HG02884 (cell line): Measurements from ENCODE around the gene TULP4.
"Not testable (repeated sequence)": the region's sequence is repeated elsewhere in the genome, so short reads cannot be mapped to it uniquely, and the experiment has no call there.

Source experiments
- ATAC-seq: cut with Tn5 transposase; IDR thresholded peaks from one replicate; pipeline ENCODE4 v1.9.1; 2021; ENCODE audit warnings: mild to moderate bottlenecking, moderate library complexity; ENCODE audit not compliant: unreplicated experiment

The TULP4 gene

DNA sequence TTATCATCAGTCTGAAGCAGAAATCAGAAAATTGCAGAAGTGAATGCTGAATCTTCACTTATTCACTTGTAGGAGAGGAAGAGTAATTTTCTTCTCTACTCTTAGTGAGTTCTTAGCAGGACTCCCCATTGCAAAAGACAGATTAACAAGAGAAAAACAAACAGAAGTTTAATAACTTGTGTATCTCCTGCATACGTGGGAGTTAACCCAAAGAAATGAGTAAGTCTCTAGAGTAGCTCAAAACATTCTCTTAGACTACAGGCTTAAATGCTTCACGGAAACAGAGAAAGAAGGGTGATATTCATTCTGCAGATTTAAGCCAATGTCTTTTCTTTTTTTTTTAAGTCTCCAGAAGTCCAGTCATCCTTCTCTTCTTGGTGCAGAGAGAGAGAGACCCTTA lies 149.7 kb downstream of the TULP4 start:
- no peak for ATAC-seq

DNA sequence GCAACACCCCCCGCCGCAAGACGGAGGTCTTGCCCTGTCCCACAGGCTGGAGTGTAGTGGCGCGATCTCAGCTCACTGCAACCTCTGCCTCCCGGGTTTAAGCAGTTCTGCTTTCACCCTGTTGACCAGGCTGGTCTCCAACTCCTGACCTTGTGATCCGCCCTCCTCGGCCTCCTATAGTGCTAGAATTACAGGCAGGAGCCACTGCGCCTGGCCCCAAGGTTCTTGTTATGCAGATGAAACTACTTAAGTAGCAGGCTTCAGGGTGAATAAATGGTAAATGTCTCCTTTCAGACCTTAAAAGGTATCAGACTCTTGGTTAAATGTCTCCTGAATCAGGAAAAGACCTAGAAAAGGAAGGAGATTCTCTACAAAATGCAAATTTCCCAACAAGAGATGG lies 152.2 kb downstream of the TULP4 start:
- no peak for ATAC-seq

- ATAC-seq = no peak
Observed at GRCh38 chr6:158465257-158465656, 153.0 kb downstream of the TULP4 start.

GRCh38 chr6:158465747-158466146 lies 153.5 kb downstream of the TULP4 start:
- ATAC-seq = no peak

DNA sequence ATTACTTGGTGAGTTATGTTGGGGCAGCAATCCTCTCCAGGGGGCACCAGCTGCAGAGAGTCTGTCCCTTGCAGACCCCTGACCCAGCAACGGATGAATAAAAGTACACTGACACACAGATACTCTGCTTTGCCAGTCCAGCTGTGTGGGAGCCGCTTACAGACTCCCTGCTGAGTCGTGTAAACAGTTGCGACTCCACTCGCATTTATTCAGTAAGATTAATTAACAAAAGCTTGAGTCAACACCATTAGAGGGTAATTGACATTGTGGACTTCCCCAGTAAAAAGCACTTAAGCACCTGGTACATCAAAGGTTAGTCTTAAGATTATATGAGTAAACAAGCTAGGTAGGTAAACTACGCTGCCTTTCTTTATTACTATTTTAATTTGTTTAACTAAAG lies 155.7 kb downstream of the TULP4 start:
- ATAC-seq = no peak

- ATAC-seq = no peak
Observed at GRCh38 chr6:158468666-158469065, 156.4 kb downstream of the TULP4 start.

- ATAC-seq = not testable (repeated sequence)
Observed at GRCh38 chr6:158470023-158470422, 157.8 kb downstream of the TULP4 start.

DNA sequence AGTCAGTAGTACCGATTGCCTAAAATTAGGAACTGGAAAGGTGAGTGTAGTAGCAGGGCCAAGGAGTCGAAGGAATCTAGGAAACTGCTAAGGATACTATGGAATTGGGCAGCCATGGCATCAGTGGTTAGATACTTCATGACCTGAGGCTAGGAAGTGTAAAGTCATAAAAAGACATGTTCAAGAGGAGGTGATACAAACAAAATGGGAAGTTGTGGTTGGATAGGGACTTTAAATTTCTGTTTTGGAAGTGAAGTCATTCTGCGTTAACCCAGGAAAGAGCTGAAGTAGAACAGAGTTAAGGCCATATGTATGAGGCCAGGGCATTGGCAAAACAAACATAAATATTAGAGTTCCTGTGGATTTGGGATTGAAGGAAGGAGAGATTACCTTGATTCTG lies 159.1 kb downstream of the TULP4 start:
- ATAC-seq = no peak

- no peak for ATAC-seq
Observed at GRCh38 chr6:158472447-158472846, 160.2 kb downstream of the TULP4 start.

DNA sequence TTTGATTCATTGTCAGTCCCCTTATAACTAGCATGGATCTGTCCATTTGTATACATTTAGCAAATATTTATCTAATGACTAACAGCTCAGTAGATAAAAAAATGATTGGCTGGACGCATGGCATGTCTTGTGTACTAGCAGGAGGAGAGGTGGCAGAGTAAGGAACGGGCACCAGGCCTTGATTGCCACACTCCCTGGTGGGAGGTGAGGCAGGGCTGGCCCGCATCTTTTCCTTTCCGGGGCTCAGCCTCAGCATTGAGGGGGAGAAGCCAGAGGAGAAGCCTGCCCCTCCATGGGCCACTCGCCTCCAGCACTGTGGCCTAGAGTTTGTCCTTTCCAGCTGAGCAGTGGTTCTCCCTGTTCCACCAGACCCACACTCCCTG lies 162.7 kb downstream of the TULP4 start:
- no peak for ATAC-seq

GRCh38 chr6:158475344-158476302 lies 163.4 kb downstream of the TULP4 start:
- peak; percentile 88 for ATAC-seq

- ATAC-seq = no peak
Observed at GRCh38 chr6:158476389-158476788, 164.1 kb downstream of the TULP4 start.

GRCh38 chr6:158477722-158478121 lies 165.5 kb downstream of the TULP4 start:
- not testable (repeated sequence) for ATAC-seq

GRCh38 chr6:158480989-158481388 lies 168.7 kb downstream of the TULP4 start:
- no peak for ATAC-seq

- ATAC-seq = no peak
Observed at GRCh38 chr6:158481690-158482473, 169.6 kb downstream of the TULP4 start.

DNA sequence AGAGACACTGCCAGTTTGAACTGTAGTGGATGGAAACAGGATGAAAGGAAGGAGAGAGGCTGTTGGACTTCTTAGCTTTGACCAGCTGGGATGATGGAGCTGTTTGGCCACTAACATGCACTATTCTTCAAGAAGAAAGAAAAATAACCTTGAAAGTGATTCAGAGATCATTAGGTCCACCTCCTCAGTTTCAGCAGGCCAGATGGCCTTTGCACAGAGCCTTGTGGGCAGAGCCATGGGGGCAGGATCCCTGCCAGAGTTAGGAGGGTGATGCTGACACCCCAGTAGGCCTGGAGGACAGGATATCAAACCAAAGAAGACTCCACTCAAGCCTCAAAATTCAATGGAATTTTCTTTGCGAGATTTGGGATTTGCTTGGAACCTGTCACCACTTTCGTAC lies 173.2 kb downstream of the TULP4 start:
- ATAC-seq = no peak

DNA sequence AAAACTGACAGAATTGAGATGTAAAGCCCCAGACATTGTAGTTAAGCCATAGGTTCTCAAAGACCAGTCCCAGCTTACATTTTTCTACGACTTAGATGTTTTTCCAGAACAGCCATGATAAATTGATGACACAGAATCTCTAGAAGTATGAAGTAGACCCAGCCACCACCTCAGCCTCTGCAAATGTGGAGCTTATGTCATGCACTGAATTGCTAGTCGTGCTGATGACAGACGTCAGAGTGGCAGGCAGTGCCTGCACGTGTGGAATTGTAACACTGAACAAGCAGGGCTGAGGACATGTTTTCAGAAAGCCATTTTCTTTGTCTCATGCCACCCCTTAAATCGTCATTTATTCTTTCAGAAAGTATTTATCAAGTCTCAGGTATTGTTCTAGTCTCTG lies 175.2 kb downstream of the TULP4 start:
- no peak for ATAC-seq

- ATAC-seq = no peak
Observed at GRCh38 chr6:158488065-158488464, 175.8 kb downstream of the TULP4 start.

GRCh38 chr6:158489441-158489840 lies 177.2 kb downstream of the TULP4 start:
- no peak for ATAC-seq

GRCh38 chr6:158492881-158493280 lies 180.6 kb downstream of the TULP4 start:
- ATAC-seq = no peak

- no peak for ATAC-seq
Observed at GRCh38 chr6:158496700-158497099, 184.4 kb downstream of the TULP4 start.

DNA sequence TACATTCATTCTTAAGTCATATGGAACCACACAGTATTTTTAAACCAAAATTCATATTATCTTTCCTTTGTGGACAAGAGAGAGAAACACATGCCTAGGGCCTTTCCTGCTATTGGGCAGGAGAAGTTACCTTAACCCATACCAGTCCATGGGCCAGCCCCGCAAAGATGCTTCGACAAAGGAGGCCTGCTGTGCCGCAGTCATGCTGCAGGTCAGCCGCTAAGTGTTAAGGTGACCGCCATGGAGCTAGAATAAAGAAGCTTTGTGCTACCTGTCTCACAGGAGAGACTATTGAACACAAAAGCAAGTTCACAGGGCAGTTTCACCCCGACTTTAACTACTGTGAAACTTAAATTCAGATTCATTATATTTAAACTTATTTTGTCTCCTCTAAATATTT lies 185.4 kb downstream of the TULP4 start:
- no peak for ATAC-seq
